Kidney (tissue), 14 donors: Measurements from ENCODE around the gene CORIN. TPM values are rescaled to one million over a fixed set of nuclear protein-coding genes. Genes with fewer than 3 reads are reported as not detected.

ENCODE experiments used
- DNase-seq, 5 donors: peaks; one replicate each; pipeline ENCODE4 v3.0.0-alpha.2; 2013 to 2020
- FAIRE-seq: peaks from 2 replicates; lab custom pipeline; 2012; peaks lifted over from hg19 to GRCh38; lab: Jason Lieb, UNC
- H3K27ac ChIP-seq, 2 donors: one replicate each; pipeline ENCODE4 v1.7.0; 2013; ENCODE audit warnings: low read depth in 2 of 2, low read length in 2 of 2, inconsistent platforms in 1 of 2
- H3K27me3 ChIP-seq: one replicate; pipeline ENCODE4 v1.7.1; 2013; ENCODE audit warnings: low read length, inconsistent platforms; ENCODE audit not compliant: control insufficient read depth, insufficient read depth
- H3K36me3 ChIP-seq, 3 donors: one replicate each; pipeline versions ENCODE4 v1.7.0 to v1.7.1; 2013; ENCODE audit warnings: low read length in 3 of 3, control low read depth in 1 of 3, inconsistent platforms in 1 of 3; ENCODE audit not compliant: insufficient read depth in 3 of 3, control insufficient read depth in 2 of 3
- H3K4me1 ChIP-seq, 3 donors: one replicate each; pipeline versions ENCODE4 v1.7.0 to v1.7.1; 2013; ENCODE audit warnings: low read length in 3 of 3, inconsistent platforms in 1 of 3, low read depth in 1 of 3; ENCODE audit not compliant: control insufficient read depth in 2 of 3, insufficient read depth in 2 of 3
- H3K4me3 ChIP-seq, 3 donors: one replicate each; pipeline versions ENCODE4 v1.7.0 to v1.8.1; 2013; ENCODE audit warnings: low read length in 3 of 3, control low read depth in 1 of 3, inconsistent platforms in 1 of 3
- H3K9ac ChIP-seq, 3 donors: one replicate each; pipeline versions ENCODE4 v1.7.0 to v1.7.1; 2013; ENCODE audit warnings: low read length in 3 of 3, control low read depth in 1 of 3, inconsistent platforms in 1 of 3
- H3K9me3 ChIP-seq, 3 donors: one replicate each; pipeline versions ENCODE4 v1.7.0 to v1.7.1; 2013; ENCODE audit warnings: low read length in 3 of 3, control low read depth in 1 of 3, inconsistent platforms in 1 of 3; ENCODE audit not compliant: control insufficient read depth in 2 of 3, insufficient read depth in 1 of 3
- CTCF ChIP-seq: IDR thresholded peaks from 3 replicates; pipeline ENCODE4 v1.5.1; 2012; ENCODE audit warnings: mild to moderate bottlenecking, moderate library complexity, borderline replicate concordance; ENCODE audit not compliant: insufficient read depth; ENCODE audit errors: extremely low read depth
- intact Hi-C: fragments of 100-400 bp; cut with DNase I; formaldehyde crosslinking; loops from one replicate; pipeline ENCODE4 v1.11.1; 2022
- polyA plus RNA-seq: library from polyadenylated mRNA; stranded (reverse); fragments of 350-450 nt; fragmentation: Illumina TruSeq; extraction: RNeasy Lipid Tissue Mini Kit (QIAGEN cat#74804); gene quantifications from one replicate; pipeline ENCODE4 v1.2.3, GENCODE V29; 2014; ENCODE audit warnings: low read depth, low replicate concordance; ENCODE audit not compliant: insufficient read depth
- total RNA-seq: library from RNA; stranded (reverse); fragmentation: NEBNext Ultra II Directional; extraction: Animal tissue kit (Norgen Biotek cat#: 25700); gene quantifications from one replicate; pipeline ENCODE4 v1.2.1, GENCODE V29; 2021
- donor health status: control.
- donor health status: control.
- donor health status: control.
- donor health status: control.
- donor health status: control.
- donor health status: DM: yes; HTN: yes; CAD: no.
- donor health status: Normal renal cell carcinoma (clear cell type).

Gene CORIN
- total and polyA plus RNA-seq, 2 donors from 2014 or later: 0.75 to 2.6 TPM

DNA sequence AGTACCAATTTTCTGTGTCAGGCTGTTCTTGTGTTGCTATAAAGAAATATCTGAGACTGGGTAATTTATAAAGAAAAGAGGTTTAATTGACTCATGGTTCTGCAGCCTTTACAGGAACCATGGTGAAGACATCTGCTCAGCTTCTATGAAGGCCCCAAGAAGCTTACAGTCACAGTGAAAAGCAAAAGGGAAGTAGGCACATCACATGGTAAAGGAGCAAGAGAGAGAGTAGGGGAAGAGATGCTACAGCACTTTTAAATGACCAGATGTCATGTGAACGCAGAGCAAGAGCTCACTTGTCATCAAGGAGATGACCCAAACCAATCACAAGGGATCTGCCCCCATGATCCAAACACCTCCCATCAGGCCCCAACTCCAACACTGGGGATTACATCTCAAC, 178.5 kb downstream of the CORIN start:
- Histone ChIP-seq H3K4me3 (no peak overlapping the region), H3K36me3 (no peaks in the 10 kb centered on the region), H3K4me1 (no peaks in the 10 kb centered on the region), H3K9me3 (peaks cover 0 to 1% (median 0%) of the 10 kb centered on the region in 3 donors), H3K9ac (no peak overlapping the region), H3K27me3 (no peaks in the 10 kb centered on the region), H3K27ac (no peak overlapping the region)
- intact Hi-C loops: no loop called here
- TF ChIP-seq CTCF: no peak
- no peak for DNase-seq
- FAIRE-seq: no peak

DNA sequence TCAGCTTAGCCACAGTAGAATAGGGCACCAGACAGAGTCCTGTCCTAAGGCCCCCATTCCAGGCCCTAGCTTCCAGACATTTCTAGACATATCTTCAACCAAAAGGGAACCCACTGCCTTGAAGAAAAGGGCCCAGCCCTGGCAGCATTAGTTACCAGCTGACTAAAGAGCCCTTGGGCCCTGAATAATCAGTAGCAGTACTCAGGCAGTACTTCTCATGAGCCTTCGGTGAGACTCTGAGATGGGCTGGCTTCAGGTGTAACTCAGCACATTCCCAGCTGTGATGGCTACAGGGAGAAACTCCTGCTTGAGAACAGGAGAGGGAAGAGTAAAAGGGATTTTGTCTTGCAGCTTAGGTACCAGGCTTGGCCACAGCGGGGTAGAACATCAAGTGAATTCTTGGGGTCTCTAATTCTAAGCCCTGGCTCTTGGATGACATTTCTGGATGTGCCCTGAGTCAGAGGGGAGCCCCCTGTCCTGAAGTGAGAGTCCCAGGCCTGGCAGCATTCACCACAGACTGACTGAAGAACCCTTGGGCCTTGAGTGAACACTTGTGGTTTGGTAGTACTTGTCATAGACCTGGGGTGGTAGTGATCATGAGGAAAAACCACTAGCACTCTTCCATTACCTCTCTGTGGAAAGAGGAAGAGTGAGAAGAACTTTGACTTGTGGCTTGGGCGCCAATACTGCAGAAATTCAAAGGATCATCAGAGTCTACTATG, 182.7 kb downstream of the CORIN start:
- no peak for TF ChIP-seq CTCF
- H3K27ac ChIP-seq: no peak overlapping the region
- H3K9ac ChIP-seq: no peak overlapping the region
- H3K27me3 ChIP-seq: no peaks in the 10 kb centered on the region
- H3K4me3 ChIP-seq: no peak overlapping the region
- no peak for FAIRE-seq
- H3K9me3 ChIP-seq: peaks cover 0 to 1% (median 0%) of the 10 kb centered on the region in 3 donors
- intact Hi-C loops: no loop called here
- DNase-seq: no peak
- no peaks in the 10 kb centered on the region for H3K4me1 ChIP-seq
- no peaks in the 10 kb centered on the region for H3K36me3 ChIP-seq

DNA sequence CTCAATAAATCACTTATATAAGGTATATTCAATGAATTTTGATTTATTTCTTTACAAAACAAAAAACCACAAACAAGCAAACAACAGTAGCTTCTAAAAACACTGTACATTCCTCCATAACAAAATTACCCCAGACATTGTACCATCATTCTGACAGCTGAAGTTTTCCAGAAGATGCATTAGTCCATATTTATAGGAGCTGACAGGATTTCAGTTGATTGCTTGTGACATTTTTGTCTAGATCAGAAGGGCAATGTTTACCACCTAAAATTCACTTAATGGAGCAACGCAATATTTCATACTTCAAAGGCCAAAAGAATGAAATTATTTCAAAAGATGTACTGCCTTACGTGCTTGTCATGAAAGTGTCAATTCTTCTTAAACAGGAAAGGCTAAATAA, 185.8 kb downstream of the CORIN start:
- no peak overlapping the region for H3K27ac ChIP-seq
- FAIRE-seq (no peak), DNase-seq (no peak)
- no peaks in the 10 kb centered on the region for H3K27me3 ChIP-seq
- TF ChIP-seq CTCF: no peak
- H3K9ac ChIP-seq: no peak overlapping the region
- H3K9me3 ChIP-seq: no peaks in the 10 kb centered on the region
- H3K4me1 ChIP-seq: no peaks in the 10 kb centered on the region
- no peak overlapping the region for H3K4me3 ChIP-seq
- H3K36me3 ChIP-seq: no peaks in the 10 kb centered on the region
- intact Hi-C loops: no loop called here

DNA sequence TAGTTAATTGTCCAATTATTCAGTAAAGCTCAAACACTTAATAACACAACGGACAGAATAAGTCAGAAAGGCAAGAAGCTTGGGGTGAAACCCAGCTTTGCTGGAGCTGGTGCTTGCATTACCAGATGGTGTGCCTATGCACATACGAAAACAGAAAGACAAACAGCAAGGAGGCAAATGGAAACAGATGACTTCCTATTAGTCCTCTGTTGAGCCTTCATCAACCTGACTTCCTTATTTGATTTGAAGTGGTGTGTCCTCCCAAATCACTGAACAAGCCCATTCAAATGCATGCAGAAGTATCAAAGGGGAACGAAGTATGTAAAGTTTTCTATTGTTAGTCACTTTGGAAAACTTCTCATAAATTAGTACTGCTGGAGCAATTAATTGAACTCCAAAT, 186.6 kb downstream of the CORIN start:
- Histone ChIP-seq H3K27me3 (no peaks in the 10 kb centered on the region), H3K27ac (no peak overlapping the region), H3K36me3 (no peaks in the 10 kb centered on the region), H3K4me3 (no peak overlapping the region), H3K9ac (no peak overlapping the region), H3K4me1 (no peaks in the 10 kb centered on the region), H3K9me3 (no peaks in the 10 kb centered on the region)
- DNase-seq (no peak), FAIRE-seq (no peak)
- no peak for TF ChIP-seq CTCF
- intact Hi-C loops: no loop called here
